Bone marrow (tissue), 2 donors: ENCODE measurements around the gene GYPE.
"Not testable (repeated sequence)": the region's sequence is repeated elsewhere in the genome, so short reads cannot be mapped to it uniquely, and the experiment has no call there.

Source experiments
- DNase-seq, 2 donors: peaks; one replicate each; lab custom pipeline; 2025; lab: John Stamatoyannopoulos, UW

Gene GYPE

GRCh38 chr4:143869925-143870324 lies 35.4 kb downstream of the GYPE start:
- not testable (repeated sequence) for DNase-seq

- DNase-seq: not testable (repeated sequence)
Observed at GRCh38 chr4:143862716-143863115, 42.6 kb downstream of the GYPE start.

GRCh38 chr4:143858456-143858855 lies 46.9 kb downstream of the GYPE start:
- DNase-seq: no peak

- not testable (repeated sequence) for DNase-seq
Observed at GRCh38 chr4:143857391-143858336, 47.7 kb downstream of the GYPE start.

GRCh38 chr4:143856017-143856557 lies 49.3 kb downstream of the GYPE start:
- not testable (repeated sequence) for DNase-seq

- not testable (repeated sequence) for DNase-seq
Observed at GRCh38 chr4:143854645-143855044, 50.7 kb downstream of the GYPE start.

GRCh38 chr4:143849296-143849695 lies 56.1 kb downstream of the GYPE start:
- not testable (repeated sequence) for DNase-seq

- not testable (repeated sequence) for DNase-seq
Observed at GRCh38 chr4:143843506-143843832, 61.9 kb downstream of the GYPE start.

GRCh38 chr4:143842624-143843505 lies 62.5 kb downstream of the GYPE start:
- DNase-seq: not testable (repeated sequence)

- DNase-seq: not testable (repeated sequence)
Observed at GRCh38 chr4:143839413-143839812, 65.9 kb downstream of the GYPE start.

- DNase-seq: not testable (repeated sequence)
Observed at GRCh38 chr4:143834196-143834595, 71.2 kb downstream of the GYPE start.

GRCh38 chr4:143833676-143834075 lies 71.7 kb downstream of the GYPE start:
- DNase-seq: not testable (repeated sequence)

GRCh38 chr4:143830576-143830975 lies 74.8 kb downstream of the GYPE start:
- not testable (repeated sequence) for DNase-seq

- DNase-seq: not testable (repeated sequence)
Observed at GRCh38 chr4:143829239-143829620, 76.1 kb downstream of the GYPE start.
